Activated naive CD8-positive, alpha-beta T cell treated with anti-CD3 and anti-CD28 coated beads, Interleukin-2, amount 50 U/mL, for 16 hours (primary cell): ENCODE data around the gene KIAA1549.

Experiments
- DNase-seq: peaks from one replicate; pipeline ENCODE4 v3.0.0-alpha.2; 2020; ENCODE audit warnings: low read depth, low spot score

KIAA1549 gene

DNA sequence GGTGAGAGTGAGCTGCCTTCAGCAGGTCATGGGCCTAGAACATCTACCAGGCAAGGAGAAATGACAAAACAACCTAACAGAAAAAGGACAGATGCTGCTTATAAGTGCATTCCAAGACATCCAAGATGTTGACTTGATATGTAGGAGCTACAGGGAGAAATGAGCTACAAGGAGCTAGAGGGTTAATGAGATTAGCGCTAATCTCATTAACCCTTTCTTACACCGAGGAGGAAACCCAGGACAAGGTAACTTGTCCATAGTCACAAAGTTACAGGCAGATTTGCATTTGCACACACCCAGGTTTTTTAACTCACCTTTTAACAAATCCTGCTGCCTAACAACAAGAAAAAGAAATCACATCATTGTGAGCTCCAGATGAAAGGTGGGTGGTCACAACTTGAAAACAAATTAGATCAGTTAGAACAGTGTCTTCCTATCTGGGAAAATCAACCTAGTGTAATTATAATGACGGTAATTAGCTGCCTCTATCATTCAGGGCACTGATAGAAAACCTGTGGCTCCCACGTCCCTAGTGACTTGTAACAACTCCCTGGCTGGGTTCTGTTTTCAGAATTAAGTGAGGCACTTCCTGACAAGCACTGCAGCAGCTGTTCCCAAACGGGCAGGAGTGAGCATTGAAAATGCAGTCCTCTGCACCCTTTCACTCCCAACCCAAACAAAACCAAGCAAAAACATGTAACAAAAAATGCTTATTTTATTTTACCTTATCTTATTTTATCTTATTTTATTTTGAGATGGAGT lies 5.7 kb downstream of the KIAA1549 start:
- no peak for DNase-seq

GRCh38 chr7:138974675-138975292 lies 6.4 kb downstream of the KIAA1549 start:
- DNase-seq = no peak

DNA sequence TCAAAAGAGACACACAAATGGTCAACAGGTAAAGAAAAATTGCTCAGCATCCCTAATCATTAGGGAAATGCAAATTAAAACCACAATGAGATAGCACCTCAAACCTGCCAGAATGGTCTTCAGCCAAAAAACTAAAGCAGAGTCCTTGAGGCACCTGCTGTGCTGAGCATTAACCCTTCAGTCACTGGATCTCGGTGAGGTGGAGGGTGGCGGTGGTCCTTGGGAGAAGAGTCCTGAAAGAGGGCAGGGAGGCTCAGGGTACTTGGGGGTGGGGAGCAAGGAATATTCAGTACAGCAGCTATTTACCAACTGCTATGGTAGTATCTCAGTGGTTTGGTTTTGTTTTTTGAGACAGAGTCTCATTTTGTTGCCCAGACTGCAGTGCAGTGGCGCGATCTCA lies 7.1 kb downstream of the KIAA1549 start:
- DNase-seq = no peak

- DNase-seq = no peak
Observed at GRCh38 chr7:138970952-138971351, 10.2 kb downstream of the KIAA1549 start.

GRCh38 chr7:138970446-138970845 lies 10.7 kb downstream of the KIAA1549 start:
- no peak for DNase-seq

- no peak for DNase-seq
Observed at GRCh38 chr7:138967159-138967558, 14.0 kb downstream of the KIAA1549 start.

GRCh38 chr7:138964624-138965436 lies 16.4 kb downstream of the KIAA1549 start:
- DNase-seq = no peak

- DNase-seq = no peak
Observed at GRCh38 chr7:138963675-138964074, 17.5 kb downstream of the KIAA1549 start.

DNA sequence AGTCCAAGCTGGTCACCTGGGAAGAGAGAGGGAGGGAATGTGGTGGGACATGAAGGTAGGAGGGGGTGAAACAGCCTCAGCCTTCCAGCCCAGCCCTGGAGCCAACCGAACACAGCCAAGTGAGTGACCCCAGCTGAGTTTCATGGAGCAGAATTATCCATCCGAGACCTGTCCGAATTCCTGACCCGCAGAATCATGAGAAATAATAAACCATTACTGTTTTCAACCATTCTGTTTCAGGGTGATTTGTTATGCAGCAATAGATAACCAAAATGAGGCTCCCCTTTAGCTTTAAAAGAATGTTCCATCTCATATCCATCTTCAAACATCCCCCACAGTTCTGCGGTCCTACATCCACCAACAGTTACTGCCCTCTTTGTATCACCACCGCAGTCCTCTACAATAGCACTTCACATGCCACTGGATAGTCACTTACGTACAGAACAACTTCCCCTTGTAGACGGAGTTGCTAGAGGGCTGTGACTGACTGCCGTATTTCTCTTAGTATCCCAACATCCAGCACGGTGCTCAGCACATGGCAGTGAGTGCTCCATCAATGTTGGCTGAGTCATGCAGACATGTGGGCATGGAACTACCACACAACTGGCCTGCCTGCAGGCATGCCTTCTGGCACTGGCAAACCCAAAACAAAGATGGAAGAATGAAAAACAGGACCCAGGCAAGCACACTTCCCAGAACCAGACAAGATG lies 18.5 kb downstream of the KIAA1549 start:
- no peak for DNase-seq

GRCh38 chr7:138961159-138961558 lies 20.0 kb downstream of the KIAA1549 start:
- DNase-seq = no peak

DNA sequence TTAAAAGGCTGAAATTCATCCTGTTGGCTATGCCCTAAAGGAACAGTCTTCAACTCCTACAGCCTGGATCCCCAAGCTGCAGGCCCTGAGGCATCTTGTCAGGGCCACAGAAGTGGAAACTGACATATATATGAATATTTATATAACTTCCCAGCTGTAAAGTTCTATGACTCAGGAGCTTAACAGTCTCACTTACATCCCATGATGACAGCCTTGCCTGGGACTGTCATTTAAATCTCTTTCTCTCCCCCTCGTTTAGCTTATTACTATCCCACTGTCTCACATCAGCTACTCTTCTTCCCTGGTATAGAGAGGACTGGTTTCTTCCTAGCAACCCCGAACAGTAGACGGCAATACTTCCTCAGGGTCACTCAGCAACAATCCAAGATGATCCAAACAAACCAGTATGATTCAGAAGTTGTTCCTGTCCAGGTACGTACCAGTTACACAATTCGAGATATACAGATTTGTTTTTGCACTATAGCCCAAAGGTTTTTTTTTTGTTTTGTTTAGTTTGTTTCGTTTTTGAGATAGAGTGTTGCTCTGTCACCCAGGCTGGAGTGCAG lies 22.7 kb downstream of the KIAA1549 start:
- no peak for DNase-seq

DNA sequence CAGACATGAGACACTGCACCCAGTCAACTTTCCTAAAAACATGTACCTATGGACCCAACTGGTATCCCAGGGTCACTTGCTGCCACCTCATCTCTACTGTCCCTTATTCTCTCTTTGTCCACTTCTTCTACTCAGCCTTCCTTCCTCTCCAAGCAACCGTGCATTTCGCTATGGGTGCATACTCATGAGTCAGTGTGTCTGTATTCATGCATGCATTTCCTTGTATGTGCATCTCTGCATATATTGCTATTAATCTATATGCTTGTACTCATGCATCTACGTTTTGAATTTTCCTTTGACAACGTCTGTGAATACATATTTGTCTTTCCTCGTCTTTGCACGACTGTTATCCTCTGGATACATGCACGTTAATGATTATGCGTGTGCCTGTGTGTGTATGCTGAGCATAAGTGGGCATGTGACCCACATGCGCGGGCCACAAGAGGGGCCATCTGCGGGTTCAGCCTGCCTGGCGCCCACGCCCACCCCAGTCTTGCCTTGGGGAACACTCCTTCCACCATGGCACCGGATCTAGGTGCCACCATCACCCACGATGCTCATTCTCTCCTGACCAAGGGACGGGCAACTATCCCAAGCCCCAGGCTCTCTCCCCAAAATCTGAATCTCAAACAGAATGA lies 23.3 kb downstream of the KIAA1549 start:
- DNase-seq = no peak

DNA sequence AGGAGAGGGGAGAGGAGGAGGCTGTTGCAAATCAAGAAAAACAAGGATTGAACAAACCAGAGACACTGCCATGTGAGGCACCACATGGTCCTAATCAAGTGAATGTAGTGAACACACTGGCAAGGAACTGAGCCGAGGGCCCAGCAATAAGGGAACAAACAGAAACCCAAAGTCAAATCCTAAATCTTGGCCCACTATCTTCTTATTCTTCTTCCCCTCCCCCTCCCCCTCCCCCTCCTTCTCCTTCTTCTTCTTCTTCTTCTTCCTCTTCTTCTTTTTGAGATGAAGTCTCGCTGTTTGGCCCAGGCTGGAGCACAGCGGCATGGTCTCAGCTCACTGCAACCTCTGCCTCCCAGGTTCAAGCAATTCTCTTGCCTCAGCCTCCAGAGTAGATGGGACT lies 24.0 kb downstream of the KIAA1549 start:
- DNase-seq = no peak

DNA sequence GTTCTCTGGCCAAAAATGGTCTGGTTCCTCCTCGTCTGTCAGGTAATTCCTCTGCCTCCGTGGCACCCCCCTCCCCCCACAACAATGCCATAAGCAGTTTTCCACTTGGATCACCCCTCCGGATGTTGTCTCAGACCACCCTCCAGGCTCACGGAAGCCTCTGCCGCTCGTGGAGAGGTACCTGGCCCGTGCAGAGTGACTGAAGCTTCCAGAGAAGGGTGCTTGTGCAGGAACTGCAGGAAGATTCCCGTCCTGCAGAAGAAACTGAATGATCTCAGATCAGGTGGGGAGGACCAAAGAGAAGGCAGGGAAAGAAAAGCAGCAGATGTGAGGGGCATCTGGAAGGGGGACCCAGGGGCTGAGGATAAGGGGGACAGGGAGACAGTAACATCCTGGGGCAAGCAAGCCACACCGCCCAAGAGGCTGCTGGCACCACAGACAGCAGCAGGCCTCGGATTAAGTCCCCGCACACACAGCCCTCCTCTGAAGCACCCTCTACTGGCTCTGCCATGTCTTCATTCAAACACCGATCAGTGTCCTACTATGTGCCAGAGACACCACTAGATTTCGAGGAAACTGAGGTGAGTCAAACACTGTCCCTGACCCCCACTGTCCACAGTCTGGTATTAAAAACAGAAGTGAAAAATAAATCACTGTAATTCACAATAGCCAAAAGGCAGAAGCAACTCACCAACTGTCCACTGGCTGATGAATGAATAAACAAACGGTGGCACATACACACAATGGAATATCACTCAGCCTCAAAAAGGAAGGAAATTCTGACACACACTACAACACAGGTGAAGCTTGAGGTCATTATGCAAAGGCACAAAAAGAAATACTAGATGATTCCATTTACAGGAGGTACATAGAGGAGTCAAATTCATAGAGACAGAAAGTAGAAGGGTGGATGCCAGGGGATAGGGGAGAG lies 26.4 kb downstream of the KIAA1549 start:
- DNase-seq = no peak

DNA sequence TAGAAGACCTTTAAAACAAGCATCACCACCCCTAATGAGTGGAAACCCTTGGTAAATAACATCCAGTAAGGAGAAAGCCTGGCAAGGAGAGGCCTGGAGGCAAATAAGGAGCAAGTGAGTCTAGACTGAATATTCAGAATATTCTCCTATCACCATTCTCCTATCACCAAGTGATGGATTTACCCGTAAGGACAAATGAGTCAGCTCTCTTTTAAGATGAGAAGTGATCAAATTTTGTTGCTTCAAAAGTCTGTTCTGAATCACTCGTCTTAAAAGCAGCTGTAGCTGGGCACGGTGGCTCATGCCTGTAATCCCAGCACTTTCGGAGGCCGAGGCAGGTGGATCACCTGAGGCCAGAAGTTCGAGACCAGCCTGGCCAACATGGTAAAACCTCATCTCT lies 28.4 kb downstream of the KIAA1549 start:
- DNase-seq = no peak

- no peak for DNase-seq
Observed at GRCh38 chr7:138951953-138952352, 29.2 kb downstream of the KIAA1549 start.

GRCh38 chr7:138949421-138950088 lies 31.6 kb downstream of the KIAA1549 start:
- no peak for DNase-seq

- no peak for DNase-seq
Observed at GRCh38 chr7:138948403-138948802, 32.8 kb downstream of the KIAA1549 start.

DNA sequence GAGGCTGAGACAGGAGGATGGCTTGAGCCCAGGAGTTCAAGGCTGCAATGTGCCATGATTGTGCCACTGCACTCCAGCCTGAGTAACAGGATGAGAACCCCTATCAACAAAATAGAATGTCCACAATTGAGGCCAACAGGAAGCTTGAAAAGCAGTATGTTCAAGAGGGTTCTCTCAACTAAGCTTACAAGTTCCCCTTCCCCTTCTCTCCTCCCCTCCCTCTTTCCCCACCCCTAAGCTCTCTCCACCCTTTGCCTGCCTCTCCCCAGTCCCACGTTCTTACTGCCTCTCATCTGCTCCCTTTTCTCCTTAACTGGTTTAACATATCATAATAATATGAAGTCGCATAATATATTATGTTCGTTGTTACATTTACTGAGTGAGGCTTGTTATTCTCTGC lies 35.4 kb downstream of the KIAA1549 start:
- DNase-seq = no peak
